GM21619 (cell line): ENCODE data around the gene SP3.
"Not testable (repeated sequence)": the region's sequence is repeated elsewhere in the genome, so short reads cannot be mapped to it uniquely, and the experiment has no call there.

Experiments used
- ATAC-seq: cut with Tn5 transposase; IDR thresholded peaks from one replicate; pipeline ENCODE4 v1.9.1; 2021; ENCODE audit not compliant: unreplicated experiment

Gene SP3

GRCh38 chr2:173892341-173892740, 72.8 kb downstream of the SP3 start:
- ATAC-seq = no peak

GRCh38 chr2:173891315-173892037, 73.7 kb downstream of the SP3 start:
- no peak for ATAC-seq

- ATAC-seq = not testable (repeated sequence)
These were observed 75.7 kb downstream of the SP3 start for GRCh38 chr2:173889464-173889863.

- ATAC-seq = no peak
These were observed 78.6 kb downstream of the SP3 start for GRCh38 chr2:173886613-173887012.

- ATAC-seq = no peak
These were observed 81.0 kb downstream of the SP3 start for GRCh38 chr2:173884025-173884802.

GRCh38 chr2:173881886-173882285, 83.3 kb downstream of the SP3 start:
- no peak for ATAC-seq

GRCh38 chr2:173881461-173881860, 83.7 kb downstream of the SP3 start:
- ATAC-seq = no peak

GRCh38 chr2:173880561-173880960, 84.6 kb downstream of the SP3 start:
- ATAC-seq = no peak

- ATAC-seq = no peak
These were observed 88.2 kb downstream of the SP3 start for GRCh38 chr2:173876833-173877413.

- peak; percentile 97 for ATAC-seq
These were observed 90.3 kb downstream of the SP3 start for GRCh38 chr2:173874894-173875237.

- peak; percentile 24 for ATAC-seq
These were observed 90.9 kb downstream of the SP3 start for GRCh38 chr2:173874003-173874893.

GRCh38 chr2:173872714-173873113, 92.5 kb downstream of the SP3 start:
- no peak for ATAC-seq

- ATAC-seq = no peak
These were observed 95.6 kb downstream of the SP3 start for GRCh38 chr2:173869244-173870229.

- ATAC-seq = no peak
These were observed 96.8 kb downstream of the SP3 start for GRCh38 chr2:173868406-173868805.

GRCh38 chr2:173866874-173867618, 98.1 kb downstream of the SP3 start:
- no peak for ATAC-seq

- no peak for ATAC-seq
These were observed 99.0 kb downstream of the SP3 start for GRCh38 chr2:173865971-173866873.

GRCh38 chr2:173862612-173863217, 102.5 kb downstream of the SP3 start:
- ATAC-seq = no peak

- ATAC-seq = no peak
These were observed 104.6 kb downstream of the SP3 start for GRCh38 chr2:173860566-173860965.
